Measurements from ENCODE around the gene HSD17B13. TPM values are rescaled to one million over a fixed set of nuclear protein-coding genes. Genes with fewer than 3 reads are reported as not detected.

The HSD17B13 gene
- polyA plus RNA-seq, 1 of the 3 experiments (the other 2 are of a cell fraction) = 0.13 TPM

- H3K4me1 ChIP-seq (ENCODE audit: control insufficient read depth in 1 of 2, insufficient read depth in 2 of 2, low read depth in 1 of 2, low read length in 1 of 2) = no peaks in the 10 kb centered on the region; a peak in 1 of 4 replicates
- H3F3A ChIP-seq (replicated peaks; ENCODE audit: insufficient read depth) = no peaks in the 10 kb centered on the region
- no peak overlapping the region for H2AFZ ChIP-seq (ENCODE audit: low read depth)
- no peaks in the 10 kb centered on the region for H3K79me2 ChIP-seq (ENCODE audit: insufficient read depth)
- TF ChIP-seq RCOR1 (IDR thresholded peaks at IDR 0.05; ENCODE audit: low read length) = peak; percentile 58; the same call in 1 of the 2 replicates
- TF ChIP-seq RFX5 (IDR thresholded peaks at IDR 0.05; ENCODE audit: low read length) = no peak
- TF ChIP-seq YY1 (IDR thresholded peaks at IDR 0.05; ENCODE audit: low read depth) = no peak
- CTCF ChIA-PET = no interaction called here
- POLR2A ChIA-PET = no interaction called here
- H4K20me1 ChIP-seq (ENCODE audit: insufficient read depth) = no peaks in the 10 kb centered on the region
- H3K36me3 ChIP-seq (replicated peaks in 1 of 2; ENCODE audit: control insufficient read depth in 1 of 2, insufficient read depth in 2 of 2, low read length in 1 of 2) = no peaks in the 10 kb centered on the region
- H3K9ac ChIP-seq = no peak overlapping the region
- H3K4me3 ChIP-seq (ENCODE audit: low read depth in 2 of 2, low read length in 1 of 2) = no peak overlapping the region
- WGBS (ENCODE audit: low lambda C conversion rate) = 18% methylated on average over 3 of the region's 3 CpGs
- no peaks in the 10 kb centered on the region for H3K27me3 ChIP-seq (ENCODE audit: insufficient read depth)
- no peak overlapping the region for H3K27ac ChIP-seq (ENCODE audit: low read depth in 2 of 2, low read length in 1 of 2)
- peak; percentile 23 for DNase-seq
- no peaks in the 10 kb centered on the region for H3K9me3 ChIP-seq
- H3K4me2 ChIP-seq = no peak overlapping the region
- no peaks in the 10 kb centered on the region for H3K9me2 ChIP-seq
These were observed 55.7 kb downstream of the HSD17B13 start for GRCh38 chr4:87266986-87267385.

DNA sequence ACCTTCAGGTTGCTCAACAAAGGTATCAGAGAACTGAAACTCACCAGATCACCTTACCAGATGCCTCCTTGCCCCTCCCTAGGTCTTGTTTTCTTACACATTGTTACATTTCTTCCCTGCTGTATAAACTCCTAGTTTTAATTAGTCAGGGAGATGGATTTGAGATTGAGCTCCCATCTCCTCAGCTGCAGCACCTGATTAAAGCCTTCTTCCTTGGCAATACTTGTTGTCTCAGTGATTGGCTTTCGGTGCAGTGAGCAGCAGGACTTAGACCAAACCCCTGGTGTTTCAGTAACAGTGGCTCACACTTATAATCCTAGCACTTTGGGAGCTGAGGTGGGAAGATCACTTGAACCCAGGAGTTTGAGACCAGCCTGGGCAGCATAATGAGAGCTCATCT is 59.8 kb downstream of the HSD17B13 start:
- no peaks in the 10 kb centered on the region for H3K4me1 ChIP-seq (ENCODE audit: control insufficient read depth in 1 of 2, insufficient read depth in 2 of 2, low read depth in 1 of 2, low read length in 1 of 2)

DNA sequence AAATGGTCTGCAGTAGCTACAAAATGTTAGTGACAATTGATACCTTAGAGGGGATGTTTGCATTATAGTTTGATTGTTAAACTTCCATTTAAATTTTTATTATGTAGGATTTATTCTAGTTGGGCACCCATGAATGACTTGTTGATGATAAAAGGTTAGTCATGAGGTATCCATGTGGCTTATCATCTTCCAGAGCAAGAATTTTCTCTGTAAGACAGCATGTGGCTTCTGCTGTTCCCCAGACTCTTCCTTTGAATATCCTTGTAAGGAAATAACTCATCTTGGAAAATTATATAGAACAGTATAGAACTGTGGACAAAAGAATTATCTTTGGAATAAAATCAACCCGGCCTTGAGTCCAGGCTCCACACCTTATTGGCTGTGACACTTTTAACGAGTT is 62.2 kb downstream of the HSD17B13 start:
- DNase-seq = no peak
- TF ChIP-seq EZH2phosphoT487 (IDR thresholded peaks at IDR 0.05; ENCODE audit: borderline replicate concordance, low read depth) (no peak), RAD21 (IDR thresholded peaks at IDR 0.05; ENCODE audit: low read length) (no peak), FOXJ3 (CRISPR knock-in tag; IDR thresholded peaks at IDR 0.05) (no peak), SIN3A (IDR thresholded peaks at IDR 0.05; ENCODE audit: borderline replicate concordance, low read depth, low read length) (no peak), FOSL2 (IDR thresholded peaks at IDR 0.05; ENCODE audit: borderline replicate concordance, low read depth) (no peak), RXRA (IDR thresholded peaks at IDR 0.05; ENCODE audit: borderline replicate concordance, low read depth) (no peak)
- TF ChIP-seq, protein P1, sequence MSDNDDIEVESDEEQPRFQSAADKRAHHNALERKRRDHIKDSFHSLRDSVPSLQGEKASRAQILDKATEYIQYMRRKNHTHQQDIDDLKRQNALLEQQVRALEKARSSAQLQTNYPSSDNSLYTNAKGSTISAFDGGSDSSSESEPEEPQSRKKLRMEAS (IDR thresholded peaks at IDR 0.05; ENCODE audit: low read depth) = no peak
- Histone ChIP-seq H3K9ac (no peak overlapping the region), H3K79me2 (ENCODE audit: insufficient read depth) (no peaks in the 10 kb centered on the region), H3F3A (replicated peaks; ENCODE audit: insufficient read depth) (no peaks in the 10 kb centered on the region), H3K4me3 (ENCODE audit: low read depth in 2 of 2, low read length in 1 of 2) (no peak overlapping the region), H3K27me3 (ENCODE audit: insufficient read depth) (no peaks in the 10 kb centered on the region), H3K9me3 (no peaks in the 10 kb centered on the region), H3K4me1 (ENCODE audit: control insufficient read depth in 1 of 2, insufficient read depth in 2 of 2, low read depth in 1 of 2, low read length in 1 of 2) (no peaks in the 10 kb centered on the region), H4K20me1 (ENCODE audit: insufficient read depth) (no peaks in the 10 kb centered on the region), H3K9me2 (no peaks in the 10 kb centered on the region), H2AFZ (ENCODE audit: low read depth) (no peak overlapping the region), H3K4me2 (no peak overlapping the region), H3K27ac (ENCODE audit: low read depth in 2 of 2, low read length in 1 of 2) (no peak overlapping the region), H3K36me3 (replicated peaks in 1 of 2; ENCODE audit: control insufficient read depth in 1 of 2, insufficient read depth in 2 of 2, low read length in 1 of 2) (no peaks in the 10 kb centered on the region)
- WGBS (ENCODE audit: low lambda C conversion rate) = 84% methylated on average over 2 of the region's 2 CpGs
- ChIA-PET POLR2A (no interaction called here), CTCF (no interaction called here)

More for the DNA sequence above, 59.8 kb downstream of the HSD17B13 start:
- Histone ChIP-seq H3K9me3 (no peaks in the 10 kb centered on the region), H3K9ac (no peak overlapping the region), H3K36me3 (replicated peaks in 1 of 2; ENCODE audit: control insufficient read depth in 1 of 2, insufficient read depth in 2 of 2, low read length in 1 of 2) (no peaks in the 10 kb centered on the region), H3K4me3 (ENCODE audit: low read depth in 2 of 2, low read length in 1 of 2) (no peak overlapping the region), H3K9me2 (no peaks in the 10 kb centered on the region), H3K4me2 (no peak overlapping the region), H2AFZ (ENCODE audit: low read depth) (no peak overlapping the region), H3F3A (replicated peaks; ENCODE audit: insufficient read depth) (no peaks in the 10 kb centered on the region), H3K27ac (ENCODE audit: low read depth in 2 of 2, low read length in 1 of 2) (no peak overlapping the region), H3K79me2 (ENCODE audit: insufficient read depth) (no peaks in the 10 kb centered on the region), H3K27me3 (ENCODE audit: insufficient read depth) (no peaks in the 10 kb centered on the region), H4K20me1 (ENCODE audit: insufficient read depth) (no peaks in the 10 kb centered on the region)
- 38% methylated on average over 1 of the region's 1 CpG for WGBS (ENCODE audit: low lambda C conversion rate)
- ChIA-PET POLR2A (no interaction called here), CTCF (interaction anchor here (0.8 to 1.6 kb wide), 3 partner anchors 13 to 204 kb away, joined by 3 to 7 read pairs (median 4); no protein-coding TSS in a partner anchor)
- no peak for TF ChIP-seq FOSL2 (IDR thresholded peaks at IDR 0.05; ENCODE audit: borderline replicate concordance, low read depth)
- no peak for TF ChIP-seq SIN3A (IDR thresholded peaks at IDR 0.05; ENCODE audit: borderline replicate concordance, low read depth, low read length)
- DNase-seq = no peak
